Epithelial cell of prostate (primary cell): ENCODE measurements around the gene REV3L.
A peak's percentile ranks its signal among the peaks of the same experiment; 100 is the strongest.

Experiments
- DNase-seq: peaks from one replicate; pipeline ENCODE4 v3.0.0-alpha.2; 2011; ENCODE audit warnings: low read depth, low spot score
- H3K27ac ChIP-seq: fragments of 450-650 bp; 2 replicates; pipeline ENCODE4 v1.5.1; 2017; ENCODE audit warnings: mild to moderate bottlenecking

The REV3L gene

GRCh38 chr6:111381728-111382127, 101.3 kb downstream of the REV3L start:
- no peak overlapping the region for H3K27ac ChIP-seq
- DNase-seq, result no peak

DNA sequence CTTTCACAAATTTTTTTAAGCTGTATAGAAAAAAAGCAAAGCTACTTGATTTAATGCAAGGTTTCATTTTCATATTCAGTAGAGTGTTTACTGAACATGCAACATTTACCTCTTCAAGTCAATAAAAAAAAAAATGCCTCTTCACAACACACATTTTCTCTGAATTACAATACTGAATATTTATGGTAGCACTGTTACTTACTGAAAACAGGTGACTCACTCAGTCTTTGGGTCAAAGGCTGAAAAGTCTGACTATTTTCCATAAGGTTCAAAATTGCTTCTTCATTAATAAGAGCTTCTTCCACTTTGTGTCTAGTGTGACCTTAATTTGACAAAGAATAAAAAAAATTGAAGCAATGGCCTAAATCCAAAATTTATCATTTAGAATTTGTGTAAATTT, 101.9 kb downstream of the REV3L start:
- DNase-seq, result no peak

DNA sequence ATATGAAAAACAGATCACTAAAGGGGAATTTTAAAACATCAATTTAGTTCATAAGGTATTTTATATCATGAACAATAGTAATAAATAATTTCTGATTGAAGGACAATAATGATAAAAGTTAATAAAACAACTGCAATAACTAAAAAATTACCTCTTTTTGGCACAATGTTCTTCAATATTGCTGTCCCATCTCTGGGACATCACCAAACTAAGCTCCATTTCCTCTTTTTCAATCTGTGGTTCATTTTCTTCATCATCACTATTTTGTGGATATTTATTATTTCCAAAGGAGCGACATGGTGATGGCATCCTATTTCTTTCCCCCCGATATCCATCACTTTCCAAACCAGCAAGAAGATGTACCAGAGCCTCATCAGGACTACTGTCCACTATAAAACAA, 103.2 kb downstream of the REV3L start:
- no peak for DNase-seq
- no peak overlapping the region for H3K27ac ChIP-seq

More for the DNA sequence above, 101.9 kb downstream of the REV3L start:
- H3K27ac ChIP-seq, result no peak overlapping the region

DNA sequence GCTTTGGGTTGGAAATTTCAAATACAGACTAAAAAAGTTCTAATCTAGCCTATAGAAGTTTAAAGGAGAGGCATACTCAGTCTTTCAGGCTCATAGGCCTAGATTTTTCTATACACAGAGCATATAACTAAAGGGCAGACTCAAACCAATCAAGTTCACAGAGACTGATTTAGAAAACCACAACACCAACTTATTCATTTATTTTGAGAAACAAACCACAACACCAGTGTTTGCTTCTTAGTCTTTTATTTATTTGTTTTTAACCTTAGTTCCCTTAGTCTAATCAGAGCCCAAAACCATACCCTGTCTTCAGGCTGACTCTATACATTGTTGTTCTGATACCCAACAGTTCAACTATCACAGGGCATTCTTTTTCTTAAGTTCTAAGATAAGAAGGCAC, 103.7 kb downstream of the REV3L start:
- DNase-seq, result no peak
- H3K27ac ChIP-seq, result no peak overlapping the region

DNA sequence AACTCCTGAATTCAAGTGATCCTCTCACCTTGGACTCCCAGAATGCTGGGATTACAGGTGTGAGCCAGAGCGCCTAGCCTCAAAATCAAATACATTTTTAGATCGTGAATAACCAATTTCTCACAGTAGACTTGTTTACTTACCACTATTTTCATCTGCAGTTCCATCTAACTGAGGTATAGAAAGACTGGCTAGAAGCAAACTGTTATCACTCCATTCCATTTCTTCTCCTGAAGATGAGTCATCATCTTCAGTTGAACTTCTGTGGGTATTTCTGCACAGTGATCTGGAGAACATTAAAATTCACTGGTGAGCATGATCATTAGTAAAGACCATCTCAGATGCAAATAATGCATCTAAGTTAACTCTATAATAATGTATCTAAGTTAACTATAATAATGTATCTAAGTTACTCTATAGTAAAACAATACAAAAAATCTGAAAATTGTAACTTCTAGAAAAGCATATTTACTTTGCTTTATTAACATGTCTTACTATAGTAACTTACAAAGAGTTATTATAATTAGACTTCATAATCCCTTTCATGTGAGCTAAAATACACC, 105.4 kb downstream of the REV3L start:
- no peak for DNase-seq
- no peak overlapping the region for H3K27ac ChIP-seq

DNA sequence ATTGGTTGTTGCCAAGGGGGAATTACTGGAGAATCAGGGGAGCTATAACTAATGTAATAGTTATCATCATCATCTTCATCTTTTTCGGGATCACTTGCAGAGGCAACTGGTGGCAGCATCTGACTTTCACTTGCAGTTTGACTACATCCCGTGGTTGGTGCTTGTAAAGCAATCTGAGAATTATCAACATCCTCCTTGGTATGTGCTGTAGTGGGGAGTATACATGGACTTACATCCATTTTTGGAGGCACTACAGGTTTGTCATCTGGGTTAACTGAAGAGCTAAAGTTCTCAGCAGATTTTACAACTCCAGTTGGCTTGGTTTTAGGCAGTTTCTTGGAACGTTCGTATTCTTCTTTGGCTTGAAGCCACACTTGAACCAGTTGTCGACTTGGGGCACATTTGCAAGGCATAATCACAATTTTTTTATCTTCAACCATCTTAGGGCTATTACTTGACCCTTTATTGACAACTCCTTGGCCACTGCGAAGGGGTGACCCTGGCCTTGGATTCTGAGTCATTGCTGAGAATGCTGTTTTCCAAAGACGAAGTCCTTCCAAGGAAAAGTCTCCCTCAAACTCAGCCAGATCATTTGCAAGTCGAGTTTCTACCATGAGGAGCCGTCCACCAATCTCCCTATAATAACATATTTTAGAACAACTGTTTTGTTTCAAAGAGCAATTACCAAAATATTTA, 115.5 kb downstream of the REV3L start:
- DNase-seq, result no peak
- no peak overlapping the region for H3K27ac ChIP-seq

- H3K27ac ChIP-seq, result no peak overlapping the region
- no peak for DNase-seq
Observed at GRCh38 chr6:111361648-111362047, 121.4 kb downstream of the REV3L start.

GRCh38 chr6:111358454-111358853, 124.6 kb downstream of the REV3L start:
- no peak overlapping the region for H3K27ac ChIP-seq
- peak; percentile 6 for DNase-seq

GRCh38 chr6:111357705-111358104, 125.3 kb downstream of the REV3L start:
- H3K27ac ChIP-seq, result no peak overlapping the region
- DNase-seq, result no peak

GRCh38 chr6:111356551-111356950, 126.5 kb downstream of the REV3L start:
- no peak for DNase-seq

GRCh38 chr6:111354758-111355555, 128.1 kb downstream of the REV3L start:
- H3K27ac ChIP-seq, result no peak overlapping the region
- no peak for DNase-seq

More at GRCh38 chr6:111356551-111356950, 126.5 kb downstream of the REV3L start:
- no peak overlapping the region for H3K27ac ChIP-seq

GRCh38 chr6:111353912-111354462, 129.0 kb downstream of the REV3L start:
- no peak overlapping the region for H3K27ac ChIP-seq
- DNase-seq, result no peak

DNA sequence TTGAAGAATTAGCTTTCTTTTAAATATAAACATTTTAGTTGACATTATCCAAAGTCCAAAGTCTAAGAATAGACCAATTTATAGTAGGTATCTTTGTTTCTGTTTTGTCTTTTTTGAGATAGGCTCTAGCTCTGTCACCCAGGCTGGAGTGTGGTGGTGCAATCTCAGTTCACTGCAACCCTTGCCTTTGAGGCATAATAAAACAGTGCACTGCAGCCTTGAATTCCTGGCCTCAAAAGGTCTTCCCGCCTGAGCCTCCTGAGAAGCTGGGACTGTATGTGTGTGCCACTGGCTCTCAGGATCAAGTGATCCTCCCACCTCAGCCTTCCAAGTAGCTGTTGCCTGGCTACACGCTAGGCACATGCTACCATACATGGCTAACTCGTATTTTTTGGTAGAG, 135.4 kb downstream of the REV3L start:
- no peak for DNase-seq
- no peak overlapping the region for H3K27ac ChIP-seq

GRCh38 chr6:111342913-111343312, 140.1 kb downstream of the REV3L start:
- no peak for DNase-seq
- H3K27ac ChIP-seq, result no peak overlapping the region

- no peak for DNase-seq
- H3K27ac ChIP-seq, result no peak overlapping the region
Observed at GRCh38 chr6:111339294-111339693, 143.7 kb downstream of the REV3L start.

GRCh38 chr6:111338843-111339242, 144.2 kb downstream of the REV3L start:
- DNase-seq, result no peak
- no peak overlapping the region for H3K27ac ChIP-seq

DNA sequence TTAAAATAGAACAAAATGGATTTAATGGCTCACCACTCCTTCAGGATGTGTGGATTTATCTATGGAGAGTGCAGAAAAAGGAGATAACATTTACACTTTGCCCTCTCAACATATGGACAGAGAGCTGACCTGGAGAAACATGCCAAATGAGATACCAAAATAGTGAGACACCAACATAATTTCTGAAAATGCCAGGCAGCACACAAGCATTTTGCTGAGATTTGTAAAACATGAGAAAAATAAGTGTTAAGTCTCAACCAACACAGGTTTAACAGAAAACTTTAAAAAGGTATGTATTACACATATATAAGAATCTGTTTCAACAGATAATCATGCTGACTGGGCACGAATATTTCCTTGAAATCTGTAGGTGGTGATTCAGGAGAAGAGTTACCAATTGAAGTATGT, 145.2 kb downstream of the REV3L start:
- no peak for DNase-seq

DNA sequence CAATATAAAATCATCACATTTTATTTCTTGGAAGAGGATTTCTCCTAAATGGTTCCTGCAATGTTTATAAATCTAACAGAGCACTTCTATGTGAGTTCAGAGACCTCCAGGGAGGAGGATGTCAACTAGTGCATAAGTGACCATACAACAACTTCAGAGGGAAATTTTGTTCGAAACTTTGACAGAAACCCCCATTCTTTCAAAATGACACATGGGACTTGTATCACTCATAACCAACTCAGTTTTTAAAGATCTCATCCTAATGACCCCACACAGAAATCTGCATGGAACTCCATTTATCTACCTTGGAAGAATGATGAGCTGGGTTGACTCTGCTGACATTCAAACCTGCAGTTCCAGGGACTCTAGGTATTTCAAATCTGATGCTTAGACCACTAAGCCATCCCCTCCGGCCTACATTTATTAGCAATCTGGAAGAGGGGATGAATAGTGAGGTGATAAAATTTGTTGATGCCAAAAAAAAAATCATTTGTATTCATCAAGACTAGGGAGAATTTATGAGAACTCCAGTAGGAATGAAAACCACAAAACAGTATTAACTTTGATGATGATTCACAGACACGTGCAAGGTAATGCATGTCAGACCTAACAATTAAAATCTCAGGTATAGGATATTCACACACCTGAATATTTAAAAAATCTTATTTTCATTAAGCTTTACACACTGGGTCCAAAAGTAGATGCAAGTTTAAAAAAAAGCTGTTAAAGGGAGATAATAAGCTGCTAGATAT, 153.0 kb downstream of the REV3L start:
- peak; percentile 10 for DNase-seq
- no peak overlapping the region for H3K27ac ChIP-seq

More for the DNA sequence above, 145.2 kb downstream of the REV3L start:
- H3K27ac ChIP-seq, result no peak overlapping the region

DNA sequence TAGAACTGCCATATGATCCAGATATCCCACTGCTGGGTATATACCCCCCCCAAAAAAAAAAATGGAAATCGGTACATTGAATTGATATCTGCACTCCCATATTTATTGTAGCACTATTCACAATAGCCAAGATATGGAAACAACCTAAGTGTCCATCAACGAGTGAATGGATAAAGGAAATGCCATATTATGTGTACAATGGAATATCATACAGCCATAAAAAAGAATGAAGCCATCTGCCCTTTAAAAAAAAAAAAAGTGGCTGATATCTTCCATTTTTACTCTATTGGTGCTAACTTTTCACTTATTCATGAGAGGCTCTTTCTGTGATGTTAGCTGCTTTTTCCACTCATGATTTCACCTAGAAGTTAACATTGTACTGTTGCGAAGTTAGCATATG, 156.5 kb downstream of the REV3L start:
- H3K27ac ChIP-seq, result no peak overlapping the region

GRCh38 chr6:111322145-111322544, 160.9 kb downstream of the REV3L start:
- H3K27ac ChIP-seq, result no peak overlapping the region
- DNase-seq, result no peak

More for the DNA sequence above, 156.5 kb downstream of the REV3L start:
- DNase-seq, result no peak
